SH-SY5Y (cell line): ENCODE results near the gene CDC7.

Experiments used
- GATA2 ChIP-seq: IDR thresholded peaks from 2 replicates; pipeline ENCODE4 v1.6.1; 2011; ENCODE audit warnings: mild to moderate bottlenecking, low read depth, low read length
- GATA3 ChIP-seq: IDR thresholded peaks from 2 replicates; pipeline ENCODE4 v1.6.1; 2011; ENCODE audit warnings: low read depth, mild to moderate bottlenecking, low read length, moderate library complexity

DNA sequence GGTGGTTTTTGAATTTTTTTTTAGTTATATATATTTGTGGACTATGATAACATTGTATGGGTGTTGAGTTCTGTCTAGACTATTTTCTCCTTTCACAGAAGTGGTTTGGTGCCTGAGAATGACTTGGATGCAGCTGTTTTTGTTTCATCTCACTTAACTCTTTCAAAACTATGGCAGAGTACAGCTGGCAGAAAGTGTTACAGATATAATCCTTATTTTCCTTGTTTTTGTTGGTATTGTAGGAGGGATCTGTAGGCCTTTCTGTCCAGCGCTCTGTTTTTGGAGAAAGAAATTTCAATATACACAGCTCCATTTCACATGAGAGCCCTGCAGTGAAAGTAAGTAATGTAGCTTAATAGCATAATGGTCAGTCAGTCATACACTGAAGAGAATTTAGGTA is 13.1 kb downstream of the CDC7 start:
- TF ChIP-seq GATA2 (no peak), GATA3 (no peak)
